ACC112 (cell line): Measurements from ENCODE around the gene PPFIA1.

Experiments used
- H2AFZ ChIP-seq: fragments of 200-600 bp; sonication (generic); one replicate; pipeline ENCODE4 v1.6.0; 2017; ENCODE audit warnings: antibody characterized with exemption, low read length; ENCODE audit not compliant: unreplicated experiment
- H3K27ac ChIP-seq: fragments of 200-600 bp; sonication (generic); 2 replicates; pipeline ENCODE4 v1.5.1; 2014; ENCODE audit warnings: low read depth, mild to moderate bottlenecking, antibody characterized with exemption, low read length, moderate library complexity
- H3K27me3 ChIP-seq: fragments of 200-600 bp; sonication (generic); 2 replicates; pipeline ENCODE4 v1.6.1; 2014; ENCODE audit warnings: mild to moderate bottlenecking, antibody characterized with exemption, low read length, moderate library complexity, mixed read lengths; ENCODE audit not compliant: insufficient read depth
- H3K36me3 ChIP-seq: fragments of 200-600 bp; sonication (generic); 2 replicates; pipeline ENCODE4 v1.6.1; 2016; ENCODE audit warnings: mild to moderate bottlenecking, antibody characterized with exemption, low read length, moderate library complexity, mixed read lengths; ENCODE audit not compliant: insufficient read depth
- H3K4me1 ChIP-seq: fragments of 200-600 bp; sonication (generic); one replicate; pipeline ENCODE4 v1.6.1; 2016; ENCODE audit warnings: low read length, mixed read lengths; ENCODE audit not compliant: insufficient read depth, unreplicated experiment, control insufficient read depth
- H3K4me3 ChIP-seq: fragments of 200-600 bp; sonication (generic); 2 replicates; pipeline ENCODE4 v1.5.1; 2014; ENCODE audit warnings: mild to moderate bottlenecking, low read depth, low read length
- H3K79me2 ChIP-seq: fragments of 200-600 bp; sonication (generic); one replicate; pipeline ENCODE4 v1.6.0; 2016; ENCODE audit warnings: low read length; ENCODE audit not compliant: control insufficient read depth, unreplicated experiment, insufficient read depth

Gene PPFIA1

GRCh38 chr11:70334351-70334995, 64.0 kb downstream of the PPFIA1 start:
- H3K79me2 ChIP-seq: no peaks in the 10 kb centered on the region
- no peak overlapping the region for H3K4me3 ChIP-seq
- H3K36me3 ChIP-seq: peaks cover 19% of the 10 kb centered on the region
- no peak overlapping the region for H2AFZ ChIP-seq
- H3K4me1 ChIP-seq: no peaks in the 10 kb centered on the region
- no peaks in the 10 kb centered on the region for H3K27me3 ChIP-seq
- no peak overlapping the region for H3K27ac ChIP-seq

- peaks cover 19% of the 10 kb centered on the region for H3K36me3 ChIP-seq
- H3K27ac ChIP-seq: no peak overlapping the region
- H2AFZ ChIP-seq: no peak overlapping the region
- no peaks in the 10 kb centered on the region for H3K79me2 ChIP-seq
- no peaks in the 10 kb centered on the region for H3K27me3 ChIP-seq
- no peaks in the 10 kb centered on the region for H3K4me1 ChIP-seq
- H3K4me3 ChIP-seq: no peak overlapping the region
Observed at GRCh38 chr11:70335511-70335910, 65.0 kb downstream of the PPFIA1 start.

GRCh38 chr11:70338594-70338993, 68.1 kb downstream of the PPFIA1 start:
- Histone ChIP-seq H3K27ac (no peak overlapping the region), H3K4me3 (no peak overlapping the region), H3K79me2 (no peaks in the 10 kb centered on the region), H2AFZ (no peak overlapping the region), H3K4me1 (no peaks in the 10 kb centered on the region), H3K27me3 (no peaks in the 10 kb centered on the region), H3K36me3 (peaks cover 21% of the 10 kb centered on the region)

- H3K79me2 ChIP-seq: no peaks in the 10 kb centered on the region
- H3K36me3 ChIP-seq: peaks cover 23% of the 10 kb centered on the region
Observed at GRCh38 chr11:70339066-70339465, 68.6 kb downstream of the PPFIA1 start.

GRCh38 chr11:70341881-70342429, 71.5 kb downstream of the PPFIA1 start:
- Histone ChIP-seq H3K4me1 (no peaks in the 10 kb centered on the region), H3K27me3 (no peaks in the 10 kb centered on the region), H3K79me2 (no peaks in the 10 kb centered on the region), H3K36me3 (peaks cover 17% of the 10 kb centered on the region), H3K4me3 (no peak overlapping the region), H3K27ac (no peak overlapping the region), H2AFZ (no peak overlapping the region)

More at GRCh38 chr11:70339066-70339465, 68.6 kb downstream of the PPFIA1 start:
- Histone ChIP-seq H3K4me1 (no peaks in the 10 kb centered on the region), H3K27ac (no peak overlapping the region), H3K27me3 (no peaks in the 10 kb centered on the region), H2AFZ (no peak overlapping the region), H3K4me3 (no peak overlapping the region)

- Histone ChIP-seq H3K27ac (no peak overlapping the region), H3K27me3 (no peaks in the 10 kb centered on the region), H2AFZ (no peak overlapping the region), H3K4me3 (no peak overlapping the region), H3K36me3 (peaks cover 11% of the 10 kb centered on the region), H3K4me1 (no peaks in the 10 kb centered on the region), H3K79me2 (no peaks in the 10 kb centered on the region)
Observed at GRCh38 chr11:70343636-70344035, 73.1 kb downstream of the PPFIA1 start.

- Histone ChIP-seq H3K4me3 (no peak overlapping the region), H3K4me1 (no peaks in the 10 kb centered on the region), H3K79me2 (no peaks in the 10 kb centered on the region), H3K36me3 (peaks cover 12% of the 10 kb centered on the region), H3K27me3 (no peaks in the 10 kb centered on the region), H2AFZ (no peak overlapping the region), H3K27ac (no peak overlapping the region)
Observed at GRCh38 chr11:70348191-70348590, 77.7 kb downstream of the PPFIA1 start.

GRCh38 chr11:70348608-70349007, 78.1 kb downstream of the PPFIA1 start:
- no peaks in the 10 kb centered on the region for H3K27me3 ChIP-seq
- no peak overlapping the region for H3K4me3 ChIP-seq
- H2AFZ ChIP-seq: no peak overlapping the region
- H3K36me3 ChIP-seq: peaks cover 8% of the 10 kb centered on the region
- H3K4me1 ChIP-seq: no peaks in the 10 kb centered on the region
- no peaks in the 10 kb centered on the region for H3K79me2 ChIP-seq
- H3K27ac ChIP-seq: no peak overlapping the region

GRCh38 chr11:70351646-70352045, 81.2 kb downstream of the PPFIA1 start:
- Histone ChIP-seq H3K4me3 (no peak overlapping the region), H2AFZ (no peak overlapping the region), H3K36me3 (peaks cover 21% of the 10 kb centered on the region; the same call in 1 of the 2 replicates), H3K27ac (no peak overlapping the region), H3K27me3 (no peaks in the 10 kb centered on the region), H3K4me1 (no peaks in the 10 kb centered on the region), H3K79me2 (no peaks in the 10 kb centered on the region)

- Histone ChIP-seq H3K36me3 (peaks cover 23% of the 10 kb centered on the region; the same call in 1 of the 2 replicates), H3K4me1 (no peaks in the 10 kb centered on the region), H3K27me3 (no peaks in the 10 kb centered on the region), H3K79me2 (no peaks in the 10 kb centered on the region), H3K27ac (no peak overlapping the region), H3K4me3 (no peak overlapping the region), H2AFZ (no peak overlapping the region)
Observed at GRCh38 chr11:70352100-70352499, 81.6 kb downstream of the PPFIA1 start.

GRCh38 chr11:70352601-70353000, 82.1 kb downstream of the PPFIA1 start:
- Histone ChIP-seq H3K79me2 (no peaks in the 10 kb centered on the region), H3K36me3 (peaks cover 23% of the 10 kb centered on the region; the same call in 1 of the 2 replicates)

More at GRCh38 chr11:70352601-70353000, 82.1 kb downstream of the PPFIA1 start:
- Histone ChIP-seq H3K27ac (no peak overlapping the region), H3K4me3 (no peak overlapping the region), H3K4me1 (no peaks in the 10 kb centered on the region), H2AFZ (no peak overlapping the region), H3K27me3 (no peaks in the 10 kb centered on the region)
